ENCODE data around the gene TRMO. TPM values are rescaled to one million over a fixed set of nuclear protein-coding genes. Genes with fewer than 3 reads are reported as not detected.

The TRMO gene
- total and polyA plus RNA-seq, 2 experiments from 2014 or later = 5.0 to 6.4 TPM

DNA sequence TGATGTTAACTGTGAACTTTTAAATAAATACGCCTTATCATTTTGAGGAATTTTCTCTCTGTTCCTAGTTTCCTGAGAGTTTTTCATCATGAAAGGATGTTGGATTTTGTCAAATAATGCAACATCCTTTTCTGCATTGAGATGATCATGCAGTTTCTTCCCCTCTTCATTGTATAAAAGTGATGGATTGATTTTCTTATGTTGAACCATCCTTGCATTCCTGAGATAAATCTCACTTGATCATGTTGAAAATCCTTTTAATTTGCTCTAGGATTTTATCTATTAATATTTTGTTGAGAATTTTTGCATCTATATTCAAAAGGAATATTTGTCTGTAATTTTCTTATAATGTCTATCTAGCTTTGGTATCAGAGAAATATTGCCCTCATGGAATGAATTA is 56.0 kb downstream of the TRMO start:
- no peak for DNase-seq (ENCODE audit: low spot score)
- Histone ChIP-seq H3K9me2 (ENCODE audit: insufficient read depth) (no peaks in the 10 kb centered on the region), H2AFZ (no peak overlapping the region), H3K36me3 (ENCODE audit: insufficient read depth) (no peaks in the 10 kb centered on the region), H3K4me1 (ENCODE audit: insufficient read depth) (peaks cover 9% of the 10 kb centered on the region; the same call in 1 of the 2 replicates), H3K27me3 (ENCODE audit: insufficient read depth) (peaks cover 37% of the 10 kb centered on the region), H4K20me1 (replicated peaks; ENCODE audit: insufficient read depth) (no peaks in the 10 kb centered on the region), H3K4me3 (no peak overlapping the region), H3K79me2 (replicated peaks; ENCODE audit: insufficient read depth) (no peaks in the 10 kb centered on the region), H3K4me2 (no peak overlapping the region), H3K27ac (ENCODE audit: low read depth) (no peak overlapping the region), H3F3A (replicated peaks; ENCODE audit: low read depth) (no peaks in the 10 kb centered on the region)
- TF ChIP-seq ZNF114 (CRISPR knock-in tag; IDR thresholded peaks at IDR 0.05) (no peak), POLR2AphosphoS5 (IDR thresholded peaks at IDR 0.05; ENCODE audit: low read depth) (no peak), JUNB (IDR thresholded peaks at IDR 0.05; ENCODE audit: unreplicated experiment) (no peak), CREB1 (CRISPR knock-in tag; IDR thresholded peaks at IDR 0.05; ENCODE audit: low read depth) (no peak), EZH2 (IDR thresholded peaks at IDR 0.05; ENCODE audit: low read depth, unreplicated experiment) (no peak), EZH2phosphoT487 (IDR thresholded peaks at IDR 0.05; ENCODE audit: unreplicated experiment) (no peak)
- TF ChIP-seq, protein P1, sequence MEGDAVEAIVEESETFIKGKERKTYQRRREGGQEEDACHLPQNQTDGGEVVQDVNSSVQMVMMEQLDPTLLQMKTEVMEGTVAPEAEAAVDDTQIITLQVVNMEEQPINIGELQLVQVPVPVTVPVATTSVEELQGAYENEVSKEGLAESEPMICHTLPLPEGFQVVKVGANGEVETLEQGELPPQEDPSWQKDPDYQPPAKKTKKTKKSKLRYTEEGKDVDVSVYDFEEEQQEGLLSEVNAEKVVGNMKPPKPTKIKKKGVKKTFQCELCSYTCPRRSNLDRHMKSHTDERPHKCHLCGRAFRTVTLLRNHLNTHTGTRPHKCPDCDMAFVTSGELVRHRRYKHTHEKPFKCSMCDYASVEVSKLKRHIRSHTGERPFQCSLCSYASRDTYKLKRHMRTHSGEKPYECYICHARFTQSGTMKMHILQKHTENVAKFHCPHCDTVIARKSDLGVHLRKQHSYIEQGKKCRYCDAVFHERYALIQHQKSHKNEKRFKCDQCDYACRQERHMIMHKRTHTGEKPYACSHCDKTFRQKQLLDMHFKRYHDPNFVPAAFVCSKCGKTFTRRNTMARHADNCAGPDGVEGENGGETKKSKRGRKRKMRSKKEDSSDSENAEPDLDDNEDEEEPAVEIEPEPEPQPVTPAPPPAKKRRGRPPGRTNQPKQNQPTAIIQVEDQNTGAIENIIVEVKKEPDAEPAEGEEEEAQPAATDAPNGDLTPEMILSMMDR (conservative IDR thresholded peaks at IDR 0.05; ENCODE audit: low read depth in 2 of 2) = no peak
- peaks cover 14% of the 10 kb centered on the region for H3K4me1 Mint-ChIP-seq
- H3K27ac Mint-ChIP-seq = no peak overlapping the region
- peaks cover 14% of the 10 kb centered on the region; the same call in 2 of the 3 replicates for H3K9me3 Mint-ChIP-seq
- H3K36me3 Mint-ChIP-seq (ENCODE audit: low read depth) = peaks cover 4% of the 10 kb centered on the region; the same call in 2 of the 3 replicates
- peaks cover 20% of the 10 kb centered on the region for H3K27me3 Mint-ChIP-seq (ENCODE audit: insufficient read depth, low read depth, poor library complexity)
- H3K4me3 Mint-ChIP-seq = no peak overlapping the region
- no peak for ATAC-seq

DNA sequence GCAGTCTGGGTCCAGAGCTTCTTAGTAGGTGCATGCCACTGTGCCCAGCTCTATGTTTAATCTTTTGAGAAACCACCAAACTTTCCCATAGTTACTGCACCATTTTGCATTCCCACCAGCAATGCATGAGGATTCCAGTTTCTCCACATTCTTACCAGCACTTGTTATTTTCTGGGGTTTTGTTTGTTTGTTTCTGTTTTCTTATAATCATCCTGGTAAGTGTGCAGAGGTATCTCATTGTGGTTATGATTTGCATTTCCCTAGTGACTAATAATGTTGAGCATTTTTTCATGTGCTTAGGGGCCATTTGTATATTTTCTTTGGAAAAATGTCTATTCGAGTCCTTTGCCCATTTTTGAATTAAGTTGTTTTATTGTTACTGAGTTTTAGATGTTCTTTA is 57.9 kb downstream of the TRMO start:
- no peaks in the 10 kb centered on the region for H3K79me2 ChIP-seq (replicated peaks; ENCODE audit: insufficient read depth)
- ATAC-seq (no peak), DNase-seq (ENCODE audit: low spot score) (no peak)
- H3K4me3 ChIP-seq = no peak overlapping the region
- H3K36me3 ChIP-seq (ENCODE audit: insufficient read depth) = no peaks in the 10 kb centered on the region
- no peak overlapping the region for H2AFZ ChIP-seq
- no peak overlapping the region for H3K4me3 Mint-ChIP-seq
- peaks cover 14% of the 10 kb centered on the region for H3K4me1 Mint-ChIP-seq
- no peaks in the 10 kb centered on the region; the same call in 1 of the 2 replicates for H4K20me1 ChIP-seq (replicated peaks; ENCODE audit: insufficient read depth)
- peaks cover 40% of the 10 kb centered on the region for H3K27me3 Mint-ChIP-seq (ENCODE audit: insufficient read depth, low read depth, poor library complexity)
- H3K27ac Mint-ChIP-seq = no peak overlapping the region
- peaks cover 4% of the 10 kb centered on the region; the same call in 2 of the 3 replicates for H3K36me3 Mint-ChIP-seq (ENCODE audit: low read depth)
- peaks cover 9% of the 10 kb centered on the region; the same call in 1 of the 2 replicates for H3K4me1 ChIP-seq (ENCODE audit: insufficient read depth)
- no peak overlapping the region for H3K4me2 ChIP-seq
- peaks cover 56% of the 10 kb centered on the region for H3K27me3 ChIP-seq (ENCODE audit: insufficient read depth)
- no peaks in the 10 kb centered on the region for H3K9me2 ChIP-seq (ENCODE audit: insufficient read depth)
- no peak overlapping the region for H3K27ac ChIP-seq (ENCODE audit: low read depth)
- no peaks in the 10 kb centered on the region for H3F3A ChIP-seq (replicated peaks; ENCODE audit: low read depth)
- peaks cover 13% of the 10 kb centered on the region; the same call in 2 of the 3 replicates for H3K9me3 Mint-ChIP-seq
- TF ChIP-seq EZH2phosphoT487 (IDR thresholded peaks at IDR 0.05; ENCODE audit: unreplicated experiment) = no peak
- TF ChIP-seq JUNB (IDR thresholded peaks at IDR 0.05; ENCODE audit: unreplicated experiment) = no peak
- no peak for TF ChIP-seq POLR2AphosphoS5 (IDR thresholded peaks at IDR 0.05; ENCODE audit: low read depth)
- no peak for TF ChIP-seq STAT1 (IDR thresholded peaks at IDR 0.05; ENCODE audit: unreplicated experiment)
- TF ChIP-seq, protein P2, sequence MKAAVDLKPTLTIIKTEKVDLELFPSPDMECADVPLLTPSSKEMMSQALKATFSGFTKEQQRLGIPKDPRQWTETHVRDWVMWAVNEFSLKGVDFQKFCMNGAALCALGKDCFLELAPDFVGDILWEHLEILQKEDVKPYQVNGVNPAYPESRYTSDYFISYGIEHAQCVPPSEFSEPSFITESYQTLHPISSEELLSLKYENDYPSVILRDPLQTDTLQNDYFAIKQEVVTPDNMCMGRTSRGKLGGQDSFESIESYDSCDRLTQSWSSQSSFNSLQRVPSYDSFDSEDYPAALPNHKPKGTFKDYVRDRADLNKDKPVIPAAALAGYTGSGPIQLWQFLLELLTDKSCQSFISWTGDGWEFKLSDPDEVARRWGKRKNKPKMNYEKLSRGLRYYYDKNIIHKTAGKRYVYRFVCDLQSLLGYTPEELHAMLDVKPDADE (IDR thresholded peaks at IDR 0.05) = no peak
- TF ChIP-seq NANOG (IDR thresholded peaks at IDR 0.05; ENCODE audit: borderline replicate concordance) = no peak
- TF ChIP-seq, protein P3, sequence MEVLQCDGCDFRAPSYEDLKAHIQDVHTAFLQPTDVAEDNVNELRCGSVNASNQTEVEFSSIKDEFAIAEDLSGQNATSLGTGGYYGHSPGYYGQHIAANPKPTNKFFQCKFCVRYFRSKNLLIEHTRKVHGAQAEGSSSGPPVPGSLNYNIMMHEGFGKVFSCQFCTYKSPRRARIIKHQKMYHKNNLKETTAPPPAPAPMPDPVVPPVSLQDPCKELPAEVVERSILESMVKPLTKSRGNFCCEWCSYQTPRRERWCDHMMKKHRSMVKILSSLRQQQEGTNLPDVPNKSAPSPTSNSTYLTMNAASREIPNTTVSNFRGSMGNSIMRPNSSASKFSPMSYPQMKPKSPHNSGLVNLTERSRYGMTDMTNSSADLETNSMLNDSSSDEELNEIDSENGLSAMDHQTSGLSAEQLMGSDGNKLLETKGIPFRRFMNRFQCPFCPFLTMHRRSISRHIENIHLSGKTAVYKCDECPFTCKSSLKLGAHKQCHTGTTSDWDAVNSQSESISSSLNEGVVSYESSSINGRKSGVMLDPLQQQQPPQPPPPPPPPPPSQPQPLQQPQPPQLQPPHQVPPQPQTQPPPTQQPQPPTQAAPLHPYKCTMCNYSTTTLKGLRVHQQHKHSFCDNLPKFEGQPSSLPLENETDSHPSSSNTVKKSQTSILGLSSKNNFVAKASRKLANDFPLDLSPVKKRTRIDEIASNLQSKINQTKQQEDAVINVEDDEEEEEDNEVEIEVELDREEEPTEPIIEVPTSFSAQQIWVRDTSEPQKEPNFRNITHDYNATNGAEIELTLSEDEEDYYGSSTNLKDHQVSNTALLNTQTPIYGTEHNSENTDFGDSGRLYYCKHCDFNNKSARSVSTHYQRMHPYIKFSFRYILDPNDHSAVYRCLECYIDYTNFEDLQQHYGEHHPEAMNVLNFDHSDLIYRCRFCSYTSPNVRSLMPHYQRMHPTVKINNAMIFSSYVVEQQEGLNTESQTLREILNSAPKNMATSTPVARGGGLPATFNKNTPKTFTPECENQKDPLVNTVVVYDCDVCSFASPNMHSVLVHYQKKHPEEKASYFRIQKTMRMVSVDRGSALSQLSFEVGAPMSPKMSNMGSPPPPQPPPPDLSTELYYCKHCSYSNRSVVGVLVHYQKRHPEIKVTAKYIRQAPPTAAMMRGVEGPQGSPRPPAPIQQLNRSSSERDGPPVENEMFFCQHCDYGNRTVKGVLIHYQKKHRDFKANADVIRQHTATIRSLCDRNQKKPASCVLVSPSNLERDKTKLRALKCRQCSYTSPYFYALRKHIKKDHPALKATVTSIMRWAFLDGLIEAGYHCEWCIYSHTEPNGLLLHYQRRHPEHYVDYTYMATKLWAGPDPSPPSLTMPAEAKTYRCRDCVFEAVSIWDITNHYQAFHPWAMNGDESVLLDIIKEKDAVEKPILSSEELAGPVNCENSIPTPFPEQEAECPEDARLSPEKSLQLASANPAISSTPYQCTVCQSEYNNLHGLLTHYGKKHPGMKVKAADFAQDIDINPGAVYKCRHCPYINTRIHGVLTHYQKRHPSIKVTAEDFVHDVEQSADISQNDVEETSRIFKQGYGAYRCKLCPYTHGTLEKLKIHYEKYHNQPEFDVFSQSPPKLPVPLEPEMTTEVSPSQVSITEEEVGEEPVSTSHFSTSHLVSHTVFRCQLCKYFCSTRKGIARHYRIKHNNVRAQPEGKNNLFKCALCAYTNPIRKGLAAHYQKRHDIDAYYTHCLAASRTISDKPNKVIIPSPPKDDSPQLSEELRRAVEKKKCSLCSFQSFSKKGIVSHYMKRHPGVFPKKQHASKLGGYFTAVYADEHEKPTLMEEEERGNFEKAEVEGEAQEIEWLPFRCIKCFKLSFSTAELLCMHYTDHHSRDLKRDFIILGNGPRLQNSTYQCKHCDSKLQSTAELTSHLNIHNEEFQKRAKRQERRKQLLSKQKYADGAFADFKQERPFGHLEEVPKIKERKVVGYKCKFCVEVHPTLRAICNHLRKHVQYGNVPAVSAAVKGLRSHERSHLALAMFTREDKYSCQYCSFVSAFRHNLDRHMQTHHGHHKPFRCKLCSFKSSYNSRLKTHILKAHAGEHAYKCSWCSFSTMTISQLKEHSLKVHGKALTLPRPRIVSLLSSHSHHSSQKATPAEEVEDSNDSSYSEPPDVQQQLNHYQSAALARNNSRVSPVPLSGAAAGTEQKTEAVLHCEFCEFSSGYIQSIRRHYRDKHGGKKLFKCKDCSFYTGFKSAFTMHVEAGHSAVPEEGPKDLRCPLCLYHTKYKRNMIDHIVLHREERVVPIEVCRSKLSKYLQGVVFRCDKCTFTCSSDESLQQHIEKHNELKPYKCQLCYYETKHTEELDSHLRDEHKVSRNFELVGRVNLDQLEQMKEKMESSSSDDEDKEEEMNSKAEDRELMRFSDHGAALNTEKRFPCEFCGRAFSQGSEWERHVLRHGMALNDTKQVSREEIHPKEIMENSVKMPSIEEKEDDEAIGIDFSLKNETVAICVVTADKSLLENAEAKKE (CRISPR knock-in tag; IDR thresholded peaks at IDR 0.05) = no peak
- TF ChIP-seq ZNF114 (CRISPR knock-in tag; IDR thresholded peaks at IDR 0.05) = no peak
- TF ChIP-seq ZNF331 (CRISPR knock-in tag; IDR thresholded peaks at IDR 0.05; ENCODE audit: low read depth) = no peak
- TF ChIP-seq EZH2 (IDR thresholded peaks at IDR 0.05; ENCODE audit: low read depth, unreplicated experiment) = no peak
- no peak for TF ChIP-seq CREB1 (CRISPR knock-in tag; IDR thresholded peaks at IDR 0.05; ENCODE audit: low read depth)

All from GM23338 (cell line).